Neural progenitor cell (in vitro differentiated cells): ENCODE measurements around the gene MSTN. TPM values are rescaled to one million over a fixed set of nuclear protein-coding genes. Genes with fewer than 3 reads are reported as not detected.

ENCODE experiments used
- DNase-seq: peaks from one replicate; pipeline ENCODE4 v3.0.0-alpha.2; 2016; ENCODE audit warnings: low spot score
- H2AFZ ChIP-seq: fragments of 200-600 bp; sonication (generic); replicated peaks from 2 replicates; pipeline ENCODE4 v1.6.1; 2016; ENCODE audit warnings: antibody characterized with exemption
- H3F3A ChIP-seq: fragments of 200-600 bp; sonication (generic); 2 replicates; pipeline ENCODE4 v1.6.1; 2016; ENCODE audit warnings: antibody characterized with exemption, low read depth
- H3K27ac ChIP-seq: fragments of 200-600 bp; sonication (generic); 2 replicates; pipeline ENCODE4 v1.5.1; 2016; ENCODE audit warnings: mild to moderate bottlenecking
- H3K27me3 ChIP-seq: fragments of 200-600 bp; sonication (generic); 2 replicates; pipeline ENCODE4 v1.6.1; 2016; ENCODE audit warnings: mild to moderate bottlenecking, moderate library complexity
- H3K36me3 ChIP-seq: fragments of 200-600 bp; sonication (generic); 2 replicates; pipeline ENCODE4 v1.5.1; 2016
- H3K4me1 ChIP-seq: fragments of 200-600 bp; sonication (generic); 2 replicates; pipeline ENCODE4 v1.6.1; 2016; ENCODE audit warnings: mixed run types
- H3K4me2 ChIP-seq: fragments of 200-600 bp; sonication (generic); 2 replicates; pipeline ENCODE4 v1.6.1; 2016
- H3K4me3 ChIP-seq: fragments of 200-600 bp; sonication (generic); 2 replicates; pipeline ENCODE4 v1.5.1; 2016
- H3K79me2 ChIP-seq: fragments of 200-600 bp; sonication (generic); 2 replicates; pipeline ENCODE4 v1.6.1; 2016; ENCODE audit warnings: low read depth
- H3K9ac ChIP-seq: fragments of 200-600 bp; sonication (generic); 2 replicates; pipeline ENCODE4 v1.6.1; 2016
- H3K9me3 ChIP-seq: fragments of 200-600 bp; sonication (generic); 2 replicates; pipeline ENCODE4 v1.5.1; 2016; ENCODE audit warnings: low read depth
- H4K20me1 ChIP-seq: fragments of 200-600 bp; sonication (generic); 2 replicates; pipeline ENCODE4 v1.6.1; 2016; ENCODE audit warnings: low read depth
- H3K27ac Mint-ChIP-seq: 3 replicates; pipeline ENCODE4 v1.8.0; 2021; ENCODE audit warnings: mixed read lengths
- H3K27me3 Mint-ChIP-seq: 2 replicates; pipeline ENCODE4 v1.8.0; 2022; ENCODE audit warnings: low read depth, mild to moderate bottlenecking, inconsistent platforms, moderate library complexity, mixed read lengths; ENCODE audit not compliant: insufficient read depth
- H3K36me3 Mint-ChIP-seq: 3 replicates; pipeline ENCODE4 v1.8.0; 2021; ENCODE audit warnings: mixed read lengths
- H3K4me1 Mint-ChIP-seq: 3 replicates; pipeline ENCODE4 v1.8.0; 2021; ENCODE audit warnings: mixed read lengths
- H3K4me3 Mint-ChIP-seq: 3 replicates; pipeline ENCODE4 v1.8.0; 2021; ENCODE audit warnings: mild to moderate bottlenecking, moderate library complexity, mixed read lengths
- H3K9me3 Mint-ChIP-seq: 3 replicates; pipeline ENCODE4 v1.8.0; 2020; ENCODE audit warnings: mixed read lengths
- CTCF ChIP-seq: fragments of 200-600 bp; sonication (generic); IDR thresholded peaks from 2 replicates; pipeline ENCODE4 v1.5.1; 2017; ENCODE audit warnings: antibody characterized with exemption, mild to moderate bottlenecking
- EZH2 ChIP-seq: fragments of 200-600 bp; sonication (generic); IDR thresholded peaks from 2 replicates; pipeline ENCODE4 v1.6.1; 2017; ENCODE audit warnings: antibody characterized with exemption, mild to moderate bottlenecking, moderate library complexity
- EZH2phosphoT487 ChIP-seq: fragments of 200-600 bp; sonication (generic); IDR thresholded peaks from 2 replicates; pipeline ENCODE4 v1.6.1; 2017; ENCODE audit warnings: antibody characterized with exemption
- total RNA-seq: library from RNA; depleted of rRNA; stranded (reverse); fragments of >200 nt; gene quantifications from 2 replicates; pipeline ENCODE4 v1.2.3, GENCODE V29; 2015; ENCODE audit warnings: low replicate concordance

MSTN gene
- total RNA-seq, 1 donor from 2014 or later: 0.54 TPM

GRCh38 chr2:190103144-190103543 lies 40.6 kb upstream of the MSTN start:
- Mint-ChIP-seq H3K9me3 (peaks cover 9% of the 10 kb centered on the region), H3K4me1 (no peaks in the 10 kb centered on the region), H3K27me3 (no peaks in the 10 kb centered on the region), H3K4me3 (no peak overlapping the region), H3K27ac (no peak overlapping the region), H3K36me3 (no peaks in the 10 kb centered on the region)
- no peak overlapping the region for H3K9ac ChIP-seq
- H2AFZ ChIP-seq: no peak overlapping the region
- TF ChIP-seq EZH2: no peak
- no peaks in the 10 kb centered on the region for H4K20me1 ChIP-seq
- H3K36me3 ChIP-seq: no peaks in the 10 kb centered on the region
- H3F3A ChIP-seq: peaks cover 10% of the 10 kb centered on the region
- no peak overlapping the region for H3K27ac ChIP-seq
- DNase-seq: no peak
- H3K79me2 ChIP-seq: no peaks in the 10 kb centered on the region
- peaks cover 12% of the 10 kb centered on the region for H3K4me1 ChIP-seq
- no peak overlapping the region for H3K4me2 ChIP-seq
- no peak overlapping the region for H3K4me3 ChIP-seq
- no peaks in the 10 kb centered on the region for H3K27me3 ChIP-seq
- no peaks in the 10 kb centered on the region for H3K9me3 ChIP-seq

GRCh38 chr2:190099890-190100697 lies 37.6 kb upstream of the MSTN start:
- no peaks in the 10 kb centered on the region for H4K20me1 ChIP-seq
- peaks cover 17% of the 10 kb centered on the region for H3K9me3 Mint-ChIP-seq
- no peaks in the 10 kb centered on the region for H3K9me3 ChIP-seq
- H3K4me3 Mint-ChIP-seq: no peak overlapping the region
- no peaks in the 10 kb centered on the region for H3K27me3 ChIP-seq
- H3F3A ChIP-seq: peaks cover 10% of the 10 kb centered on the region
- H3K4me1 Mint-ChIP-seq: no peaks in the 10 kb centered on the region
- peaks cover 12% of the 10 kb centered on the region for H3K4me1 ChIP-seq
- no peak overlapping the region for H2AFZ ChIP-seq
- TF ChIP-seq CTCF (no peak), EZH2 (no peak), EZH2phosphoT487 (peak; percentile 78)
- H3K36me3 ChIP-seq: no peaks in the 10 kb centered on the region
- H3K79me2 ChIP-seq: no peaks in the 10 kb centered on the region
- DNase-seq: peak; percentile 60
- H3K27me3 Mint-ChIP-seq: no peaks in the 10 kb centered on the region
- no peaks in the 10 kb centered on the region for H3K36me3 Mint-ChIP-seq
- H3K27ac Mint-ChIP-seq: no peak overlapping the region
- H3K4me2 ChIP-seq: peak overlapping the region; percentile 51
- H3K27ac ChIP-seq: no peak overlapping the region
- no peak overlapping the region for H3K9ac ChIP-seq
- H3K4me3 ChIP-seq: no peak overlapping the region

- H3K4me1 Mint-ChIP-seq: peaks cover 2% of the 10 kb centered on the region
- H4K20me1 ChIP-seq: no peaks in the 10 kb centered on the region
- H3K27ac ChIP-seq: no peak overlapping the region
- H3K4me3 ChIP-seq: no peak overlapping the region
- no peak overlapping the region for H3K27ac Mint-ChIP-seq
- no peaks in the 10 kb centered on the region for H3K27me3 Mint-ChIP-seq
- no peak overlapping the region for H3K4me2 ChIP-seq
- H3K79me2 ChIP-seq: no peaks in the 10 kb centered on the region
- no peaks in the 10 kb centered on the region for H3K36me3 Mint-ChIP-seq
- no peaks in the 10 kb centered on the region for H3K27me3 ChIP-seq
- no peak overlapping the region for H3K9ac ChIP-seq
- H3K4me1 ChIP-seq: peaks cover 17% of the 10 kb centered on the region
- peaks cover 10% of the 10 kb centered on the region for H3F3A ChIP-seq
- no peaks in the 10 kb centered on the region for H3K9me3 ChIP-seq
- H2AFZ ChIP-seq: no peak overlapping the region
- peaks cover 17% of the 10 kb centered on the region for H3K9me3 Mint-ChIP-seq
- H3K4me3 Mint-ChIP-seq: no peak overlapping the region
- no peak for DNase-seq
- TF ChIP-seq EZH2: no peak
- TF ChIP-seq EZH2phosphoT487: no peak
- TF ChIP-seq CTCF: no peak
- H3K36me3 ChIP-seq: no peaks in the 10 kb centered on the region
Measured at GRCh38 chr2:190098851-190099250, 36.3 kb upstream of the MSTN start.

- no peak overlapping the region for H2AFZ ChIP-seq
- Mint-ChIP-seq H3K9me3 (peaks cover 17% of the 10 kb centered on the region), H3K27ac (no peak overlapping the region), H3K36me3 (no peaks in the 10 kb centered on the region), H3K4me3 (no peak overlapping the region), H3K4me1 (peaks cover 2% of the 10 kb centered on the region), H3K27me3 (no peaks in the 10 kb centered on the region)
- H3K27me3 ChIP-seq: no peaks in the 10 kb centered on the region
- no peaks in the 10 kb centered on the region for H4K20me1 ChIP-seq
- no peak overlapping the region for H3K4me2 ChIP-seq
- no peak overlapping the region for H3K4me3 ChIP-seq
- TF ChIP-seq EZH2 (no peak), EZH2phosphoT487 (no peak), CTCF (no peak)
- H3K27ac ChIP-seq: no peak overlapping the region
- H3K9ac ChIP-seq: no peak overlapping the region
- H3K9me3 ChIP-seq: no peaks in the 10 kb centered on the region
- H3K4me1 ChIP-seq: peaks cover 18% of the 10 kb centered on the region
- no peaks in the 10 kb centered on the region for H3K36me3 ChIP-seq
- no peak for DNase-seq
- H3K79me2 ChIP-seq: no peaks in the 10 kb centered on the region
- H3F3A ChIP-seq: peaks cover 10% of the 10 kb centered on the region
Measured at GRCh38 chr2:190097115-190097514, 34.6 kb upstream of the MSTN start.
